ENCODE data around the gene MED22.

DNA sequence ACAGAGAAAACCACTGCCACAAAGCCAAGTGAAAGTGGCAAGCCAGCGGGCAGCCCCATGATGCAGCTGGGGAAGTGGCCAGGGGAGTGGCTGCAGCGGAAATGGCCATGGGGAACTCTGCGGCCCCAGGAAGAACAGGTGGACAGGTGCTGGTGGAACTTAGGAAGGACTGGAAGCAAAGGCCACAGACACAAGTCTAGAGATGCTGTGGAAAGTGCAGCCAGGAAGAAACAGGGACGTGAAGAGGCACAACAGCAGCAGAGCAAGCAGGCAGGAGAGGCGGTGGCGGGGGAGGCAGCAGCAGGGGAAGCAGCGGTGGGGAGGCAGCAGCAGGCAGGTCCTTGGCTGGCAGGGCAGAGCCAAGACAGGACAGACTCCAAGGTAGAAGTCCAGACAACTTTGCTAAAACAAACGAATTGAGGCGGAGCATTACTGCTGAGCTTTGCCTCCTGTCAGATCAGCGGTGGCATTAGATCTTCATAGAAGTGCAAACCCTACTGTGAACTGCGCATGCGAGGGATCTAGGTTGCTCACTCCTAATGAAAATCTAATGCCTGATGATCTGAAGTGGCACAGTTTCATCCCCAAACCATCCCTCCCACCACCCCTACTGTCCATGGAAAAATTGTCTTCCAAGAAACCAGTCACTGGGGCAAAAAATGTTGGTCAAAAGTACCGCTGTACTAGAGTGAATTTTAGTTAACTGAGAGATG is 23.8 kb downstream of the MED22 start:
- no peak for TF ChIP-seq EZH2 (IDR thresholded peaks at IDR 0.05)
- TF ChIP-seq, protein P1, sequence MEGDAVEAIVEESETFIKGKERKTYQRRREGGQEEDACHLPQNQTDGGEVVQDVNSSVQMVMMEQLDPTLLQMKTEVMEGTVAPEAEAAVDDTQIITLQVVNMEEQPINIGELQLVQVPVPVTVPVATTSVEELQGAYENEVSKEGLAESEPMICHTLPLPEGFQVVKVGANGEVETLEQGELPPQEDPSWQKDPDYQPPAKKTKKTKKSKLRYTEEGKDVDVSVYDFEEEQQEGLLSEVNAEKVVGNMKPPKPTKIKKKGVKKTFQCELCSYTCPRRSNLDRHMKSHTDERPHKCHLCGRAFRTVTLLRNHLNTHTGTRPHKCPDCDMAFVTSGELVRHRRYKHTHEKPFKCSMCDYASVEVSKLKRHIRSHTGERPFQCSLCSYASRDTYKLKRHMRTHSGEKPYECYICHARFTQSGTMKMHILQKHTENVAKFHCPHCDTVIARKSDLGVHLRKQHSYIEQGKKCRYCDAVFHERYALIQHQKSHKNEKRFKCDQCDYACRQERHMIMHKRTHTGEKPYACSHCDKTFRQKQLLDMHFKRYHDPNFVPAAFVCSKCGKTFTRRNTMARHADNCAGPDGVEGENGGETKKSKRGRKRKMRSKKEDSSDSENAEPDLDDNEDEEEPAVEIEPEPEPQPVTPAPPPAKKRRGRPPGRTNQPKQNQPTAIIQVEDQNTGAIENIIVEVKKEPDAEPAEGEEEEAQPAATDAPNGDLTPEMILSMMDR (IDR thresholded peaks at IDR 0.05), result no peak

All from neural progenitor cell (in vitro differentiated cells).